ENCODE results near the gene EFNA3. TPM values are rescaled to one million over a fixed set of nuclear protein-coding genes. Genes with fewer than 3 reads are reported as not detected.

The EFNA3 gene
- total RNA-seq, 4 donors from 2014 or later = 0.55 to 1.8 (median 1.6) TPM; not detected in 1

- intact Hi-C loops (cut with DNase I; ENCODE audit: low total_unique reads) (no loop called here), in situ Hi-C loops (cut with MboI; ENCODE audit: low sequenced_read_pairs in 4 of 4) (no loop called here)
- Histone ChIP-seq H3K27ac (peak overlapping the region; percentile 80 to 100 (median 88)), H3K36me3 (peaks cover 0 to 7% of the 10 kb centered on the region in 2 donors), H3K4me1 (peaks cover 25 to 52% of the 10 kb centered on the region in 2 donors), H3K4me3 (peak overlapping the region; percentile 64 to 88 (median 74)), H3K27me3 (peaks cover 14 to 43% (median 34%) of the 10 kb centered on the region in 3 donors), H3K9me3 (no peaks in the 10 kb centered on the region)
- peak in 1 of 2 donors; percentile 17 for DNase-seq
- TF ChIP-seq POLR2A (IDR thresholded peaks at IDR 0.05) = no peak
- TF ChIP-seq, protein P1, sequence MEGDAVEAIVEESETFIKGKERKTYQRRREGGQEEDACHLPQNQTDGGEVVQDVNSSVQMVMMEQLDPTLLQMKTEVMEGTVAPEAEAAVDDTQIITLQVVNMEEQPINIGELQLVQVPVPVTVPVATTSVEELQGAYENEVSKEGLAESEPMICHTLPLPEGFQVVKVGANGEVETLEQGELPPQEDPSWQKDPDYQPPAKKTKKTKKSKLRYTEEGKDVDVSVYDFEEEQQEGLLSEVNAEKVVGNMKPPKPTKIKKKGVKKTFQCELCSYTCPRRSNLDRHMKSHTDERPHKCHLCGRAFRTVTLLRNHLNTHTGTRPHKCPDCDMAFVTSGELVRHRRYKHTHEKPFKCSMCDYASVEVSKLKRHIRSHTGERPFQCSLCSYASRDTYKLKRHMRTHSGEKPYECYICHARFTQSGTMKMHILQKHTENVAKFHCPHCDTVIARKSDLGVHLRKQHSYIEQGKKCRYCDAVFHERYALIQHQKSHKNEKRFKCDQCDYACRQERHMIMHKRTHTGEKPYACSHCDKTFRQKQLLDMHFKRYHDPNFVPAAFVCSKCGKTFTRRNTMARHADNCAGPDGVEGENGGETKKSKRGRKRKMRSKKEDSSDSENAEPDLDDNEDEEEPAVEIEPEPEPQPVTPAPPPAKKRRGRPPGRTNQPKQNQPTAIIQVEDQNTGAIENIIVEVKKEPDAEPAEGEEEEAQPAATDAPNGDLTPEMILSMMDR (IDR thresholded peaks at IDR 0.05 in 4 of 5, conservative IDR thresholded peaks at IDR 0.05 in 1 of 5) = no peak
- no peak for ATAC-seq
These were observed 49.5 kb downstream of the EFNA3 start for GRCh38 chr1:155127967-155128754.

GRCh38 chr1:155128755-155129473 is 50.3 kb downstream of the EFNA3 start:
- TF ChIP-seq POLR2A (IDR thresholded peaks at IDR 0.05) = peak; percentile 23 to 25
- TF ChIP-seq, protein P1 (IDR thresholded peaks at IDR 0.05 in 4 of 5, conservative IDR thresholded peaks at IDR 0.05 in 1 of 5) = no peak
- in situ Hi-C loops (cut with MboI; ENCODE audit: low sequenced_read_pairs in 4 of 4) = no loop called here
- Histone ChIP-seq H3K36me3 (peaks cover 0 to 9% of the 10 kb centered on the region in 2 donors), H3K9me3 (no peaks in the 10 kb centered on the region), H3K4me3 (peak overlapping the region; percentile 64 to 88 (median 74)), H3K27me3 (peaks cover 14 to 43% (median 34%) of the 10 kb centered on the region in 3 donors), H3K27ac (peak overlapping the region; percentile 80 to 100 (median 88)), H3K4me1 (peaks cover 26 to 52% of the 10 kb centered on the region in 2 donors)
- DNase-seq (no peak), ATAC-seq (peak; percentile 17 to 22)
- intact Hi-C loops (cut with DNase I; ENCODE audit: low total_unique reads) = no loop called here

DNA sequence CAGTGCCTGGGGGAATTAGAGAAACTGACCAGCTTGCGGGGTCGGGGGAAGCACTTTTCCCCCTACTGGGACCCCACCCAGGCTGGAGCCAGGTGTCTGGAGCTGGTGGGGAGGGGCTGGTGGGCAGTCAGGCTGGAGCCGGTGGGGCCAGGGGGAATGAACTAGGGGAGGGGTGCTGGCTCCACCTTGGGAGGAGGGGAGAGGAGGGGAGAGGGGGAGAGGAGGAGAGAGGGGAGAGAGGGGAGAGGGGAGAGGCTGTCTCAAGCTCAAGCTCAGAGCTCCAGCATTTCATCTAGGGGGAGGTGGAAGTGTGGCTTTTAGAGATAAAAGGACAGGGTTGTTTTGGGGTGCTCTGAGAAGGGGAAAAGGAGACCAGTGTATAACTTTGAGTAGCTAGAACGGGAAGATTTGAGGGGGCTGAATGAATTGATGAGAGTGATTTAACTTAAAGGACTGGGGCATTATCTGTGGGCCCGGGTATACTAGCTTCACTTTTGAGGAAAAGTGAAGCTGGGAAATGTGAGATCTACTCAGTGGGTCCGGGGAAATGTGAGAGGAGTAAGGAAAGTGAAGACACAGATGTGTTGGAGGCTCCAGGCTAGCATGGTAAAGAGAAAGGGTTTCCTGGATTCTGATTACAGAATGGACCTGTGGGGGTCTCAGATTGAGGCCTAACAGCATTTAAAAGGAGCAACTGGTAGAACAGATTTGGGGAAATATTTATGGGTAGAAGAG is 51.8 kb downstream of the EFNA3 start:
- Histone ChIP-seq H3K4me1 (peaks cover 41 to 66% of the 10 kb centered on the region in 2 donors), H3K36me3 (peaks cover 0 to 12% of the 10 kb centered on the region in 2 donors), H3K4me3 (peak overlapping the region; percentile 64 to 88 (median 74)), H3K27me3 (peaks cover 14 to 43% (median 34%) of the 10 kb centered on the region in 3 donors), H3K9me3 (no peaks in the 10 kb centered on the region), H3K27ac (peak overlapping the region; percentile 80 to 100 (median 88))
- intact Hi-C loops (cut with DNase I; ENCODE audit: low total_unique reads) = loop anchor here (10.0 kb wide), 1 partner anchor 726 kb away; the partner anchor contains the start of gene IL6R
- TF ChIP-seq POLR2A (IDR thresholded peaks at IDR 0.05) = no peak
- TF ChIP-seq, protein P1 (IDR thresholded peaks at IDR 0.05 in 4 of 5, conservative IDR thresholded peaks at IDR 0.05 in 1 of 5) = no peak
- ATAC-seq (no peak), DNase-seq (no peak)
- in situ Hi-C loops (cut with MboI; ENCODE audit: low sequenced_read_pairs in 4 of 4) = no loop called here

DNA sequence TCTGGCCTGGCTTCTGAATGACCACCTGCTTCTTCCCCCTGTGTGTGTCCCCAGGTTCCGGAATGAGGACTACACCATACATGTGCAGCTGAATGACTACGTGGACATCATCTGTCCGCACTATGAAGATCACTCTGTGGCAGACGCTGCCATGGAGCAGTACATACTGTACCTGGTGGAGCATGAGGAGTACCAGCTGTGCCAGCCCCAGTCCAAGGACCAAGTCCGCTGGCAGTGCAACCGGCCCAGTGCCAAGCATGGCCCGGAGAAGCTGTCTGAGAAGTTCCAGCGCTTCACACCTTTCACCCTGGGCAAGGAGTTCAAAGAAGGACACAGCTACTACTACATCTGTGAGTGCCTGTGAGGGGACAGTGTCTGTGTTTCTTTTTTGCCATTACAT is 52.6 kb downstream of the EFNA3 start:
- TF ChIP-seq, protein P1 (IDR thresholded peaks at IDR 0.05 in 4 of 5, conservative IDR thresholded peaks at IDR 0.05 in 1 of 5) = no peak
- no peak for TF ChIP-seq POLR2A (IDR thresholded peaks at IDR 0.05)
- Histone ChIP-seq H3K4me3 (peak overlapping the region in 3 of 4 donors; percentile 64 to 80 (median 67)), H3K27me3 (peaks cover 14 to 36% (median 26%) of the 10 kb centered on the region in 3 donors), H3K36me3 (peaks cover 0 to 12% of the 10 kb centered on the region in 2 donors), H3K9me3 (no peaks in the 10 kb centered on the region), H3K27ac (peak overlapping the region; percentile 80 to 100 (median 88)), H3K4me1 (peaks cover 41 to 59% of the 10 kb centered on the region in 2 donors)
- ATAC-seq (peak; percentile 9 to 46), DNase-seq (peak; percentile 77 to 85)
- in situ Hi-C loops (cut with MboI; ENCODE audit: low sequenced_read_pairs in 4 of 4) = no loop called here
- intact Hi-C loops (cut with DNase I; ENCODE audit: low total_unique reads) = loop anchor here (10.0 kb wide), 1 partner anchor 726 kb away; the partner anchor contains the start of gene IL6R

Measured in gastrocnemius medialis (tissue), 4 donors.